PC-9 (cell line): Measurements from ENCODE around the gene PTPRD. TPM values are rescaled to one million over a fixed set of nuclear protein-coding genes. Genes with fewer than 3 reads are reported as not detected.

ENCODE experiments used
- BruUV-seq: library from RNA; stranded (reverse); fragments of 400-500 nt; replicated peaks from 2 replicates; lab custom pipeline; 2021; lab: Mats Ljungman, UMichigan
- CTCF ChIA-PET: fragments of 300-600 bp; sonication (Branson Sonifier 250); formaldehyde crosslinking; loops from one replicate; lab custom pipeline; 2022; ENCODE audit warnings: antibody characterized with exemption; lab: Charles Lee
- POLR2A ChIA-PET: fragments of 300-600 bp; sonication (Branson Sonifier 250); formaldehyde crosslinking; loops from one replicate; lab custom pipeline; 2022; ENCODE audit warnings: antibody characterized with exemption; ENCODE audit not compliant: unreplicated experiment; lab: Charles Lee
- DNase-seq, 2 experiments: peaks; one replicate each; pipeline versions ENCODE4 v3.0.0 to v3.0.0-alpha.2; 2015 to 2022; ENCODE audit warnings: mixed read lengths in 1 of 2
- H2AFZ ChIP-seq: fragments of 200-600 bp; sonication (generic); 2 replicates; pipeline ENCODE4 v1.8.1; 2017; ENCODE audit warnings: antibody characterized with exemption
- H3F3A ChIP-seq: fragments of 200-600 bp; sonication (generic); 2 replicates; pipeline ENCODE4 v1.8.1; 2017; ENCODE audit warnings: antibody characterized with exemption, mild to moderate bottlenecking, low read depth; ENCODE audit not compliant: insufficient read depth
- H3K27ac ChIP-seq: fragments of 200-600 bp; sonication (generic); 2 replicates; pipeline ENCODE4 v1.6.1; 2016; ENCODE audit warnings: mixed run types
- H3K27me3 ChIP-seq: fragments of 200-600 bp; sonication (generic); 2 replicates; pipeline ENCODE4 v1.6.1; 2016; ENCODE audit warnings: low read depth, mixed run types; ENCODE audit not compliant: insufficient read depth
- H3K36me3 ChIP-seq: fragments of 200-600 bp; sonication (generic); 2 replicates; pipeline ENCODE4 v1.6.1; 2016; ENCODE audit warnings: low read depth, mixed run types
- H3K4me1 ChIP-seq: fragments of 200-600 bp; sonication (generic); replicated peaks from 2 replicates; pipeline ENCODE4 v1.6.1; 2016; ENCODE audit warnings: mixed run types; ENCODE audit not compliant: insufficient read depth
- H3K4me2 ChIP-seq: fragments of 200-600 bp; sonication (generic); 2 replicates; pipeline ENCODE4 v1.6.1; 2017; ENCODE audit warnings: mixed run types
- H3K4me3 ChIP-seq: fragments of 200-600 bp; sonication (generic); 2 replicates; pipeline ENCODE4 v1.6.1; 2016; ENCODE audit warnings: mixed run types
- H3K79me2 ChIP-seq: fragments of 200-600 bp; sonication (generic); 2 replicates; pipeline ENCODE4 v1.6.1; 2017; ENCODE audit warnings: low read depth, mixed run types
- H3K9me2 ChIP-seq: fragments of 200-600 bp; sonication (generic); 2 replicates; pipeline ENCODE4 v1.8.1; 2017; ENCODE audit warnings: mild to moderate bottlenecking; ENCODE audit not compliant: insufficient read depth
- H3K9me3 ChIP-seq: fragments of 200-600 bp; sonication (generic); 2 replicates; pipeline ENCODE4 v1.8.1; 2016; ENCODE audit warnings: low read depth; ENCODE audit not compliant: insufficient read depth
- H4K20me1 ChIP-seq: fragments of 200-600 bp; sonication (generic); 2 replicates; pipeline ENCODE4 v1.8.1; 2017; ENCODE audit not compliant: insufficient read depth
- EZH2 ChIP-seq: fragments of 200-600 bp; sonication (generic); IDR thresholded peaks from 2 replicates; pipeline ENCODE4 v1.8.0; 2017; ENCODE audit warnings: antibody characterized with exemption, low read depth
- intact Hi-C: fragments of 100-400 bp; cut with micrococcal nuclease; formaldehyde crosslinking; loops from one replicate; pipeline ENCODE4 v1.10.0; 2022; ENCODE audit not compliant: unreplicated experiment
- total RNA-seq: library from RNA; stranded (reverse); gene quantifications from 2 replicates; pipeline ENCODE4 v1.2.3, GENCODE V29; 2021
- TF ChIP-seq, protein P1 (sequence below): fragments of 200-600 bp; sonication (generic); conservative IDR thresholded peaks from 2 replicates; pipeline ENCODE4 v1.6.1; 2017; ENCODE audit warnings: mixed run types, antibody characterized with exemption, mild to moderate bottlenecking, moderate library complexity

The PTPRD gene
- total RNA-seq, 1 experiment from 2014 or later = not detected

DNA sequence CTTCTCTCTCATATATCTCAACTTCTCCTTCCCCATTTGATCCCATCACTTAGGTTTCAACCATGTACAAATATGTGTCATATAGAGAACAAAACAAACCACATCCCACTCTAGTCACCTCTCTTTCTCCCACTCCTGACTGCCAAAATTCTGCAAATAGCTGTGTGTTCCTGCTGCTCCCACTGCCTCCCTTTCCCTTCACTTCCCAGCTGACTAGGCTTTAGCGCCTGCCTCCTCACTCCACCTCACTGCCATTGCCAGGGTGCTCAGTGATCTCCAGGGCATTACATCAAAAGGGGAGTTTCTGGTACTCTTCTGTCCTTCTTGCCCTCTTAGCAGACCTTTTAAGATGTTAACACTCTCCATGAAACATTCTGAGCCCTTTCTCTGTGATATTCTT is 2137.9 kb downstream of the PTPRD start:
- Histone ChIP-seq H3F3A (no peaks in the 10 kb centered on the region), H3K79me2 (no peaks in the 10 kb centered on the region), H3K4me2 (no peak overlapping the region), H3K4me3 (no peak overlapping the region), H3K36me3 (no peaks in the 10 kb centered on the region), H3K9me2 (no peaks in the 10 kb centered on the region), H3K27me3 (peaks cover 8% of the 10 kb centered on the region; the same call in 1 of the 2 replicates), H3K9me3 (no peaks in the 10 kb centered on the region), H4K20me1 (no peaks in the 10 kb centered on the region), H3K27ac (no peak overlapping the region), H3K4me1 (no peaks in the 10 kb centered on the region), H2AFZ (no peak overlapping the region)
- intact Hi-C loops = no loop called here
- BruUV-seq = no TSS peak
- POLR2A ChIA-PET = no interaction called here
- no peak for TF ChIP-seq EZH2
- TF ChIP-seq, protein P1, sequence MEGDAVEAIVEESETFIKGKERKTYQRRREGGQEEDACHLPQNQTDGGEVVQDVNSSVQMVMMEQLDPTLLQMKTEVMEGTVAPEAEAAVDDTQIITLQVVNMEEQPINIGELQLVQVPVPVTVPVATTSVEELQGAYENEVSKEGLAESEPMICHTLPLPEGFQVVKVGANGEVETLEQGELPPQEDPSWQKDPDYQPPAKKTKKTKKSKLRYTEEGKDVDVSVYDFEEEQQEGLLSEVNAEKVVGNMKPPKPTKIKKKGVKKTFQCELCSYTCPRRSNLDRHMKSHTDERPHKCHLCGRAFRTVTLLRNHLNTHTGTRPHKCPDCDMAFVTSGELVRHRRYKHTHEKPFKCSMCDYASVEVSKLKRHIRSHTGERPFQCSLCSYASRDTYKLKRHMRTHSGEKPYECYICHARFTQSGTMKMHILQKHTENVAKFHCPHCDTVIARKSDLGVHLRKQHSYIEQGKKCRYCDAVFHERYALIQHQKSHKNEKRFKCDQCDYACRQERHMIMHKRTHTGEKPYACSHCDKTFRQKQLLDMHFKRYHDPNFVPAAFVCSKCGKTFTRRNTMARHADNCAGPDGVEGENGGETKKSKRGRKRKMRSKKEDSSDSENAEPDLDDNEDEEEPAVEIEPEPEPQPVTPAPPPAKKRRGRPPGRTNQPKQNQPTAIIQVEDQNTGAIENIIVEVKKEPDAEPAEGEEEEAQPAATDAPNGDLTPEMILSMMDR = no peak
- CTCF ChIA-PET = no interaction called here
- no peak for DNase-seq

DNA sequence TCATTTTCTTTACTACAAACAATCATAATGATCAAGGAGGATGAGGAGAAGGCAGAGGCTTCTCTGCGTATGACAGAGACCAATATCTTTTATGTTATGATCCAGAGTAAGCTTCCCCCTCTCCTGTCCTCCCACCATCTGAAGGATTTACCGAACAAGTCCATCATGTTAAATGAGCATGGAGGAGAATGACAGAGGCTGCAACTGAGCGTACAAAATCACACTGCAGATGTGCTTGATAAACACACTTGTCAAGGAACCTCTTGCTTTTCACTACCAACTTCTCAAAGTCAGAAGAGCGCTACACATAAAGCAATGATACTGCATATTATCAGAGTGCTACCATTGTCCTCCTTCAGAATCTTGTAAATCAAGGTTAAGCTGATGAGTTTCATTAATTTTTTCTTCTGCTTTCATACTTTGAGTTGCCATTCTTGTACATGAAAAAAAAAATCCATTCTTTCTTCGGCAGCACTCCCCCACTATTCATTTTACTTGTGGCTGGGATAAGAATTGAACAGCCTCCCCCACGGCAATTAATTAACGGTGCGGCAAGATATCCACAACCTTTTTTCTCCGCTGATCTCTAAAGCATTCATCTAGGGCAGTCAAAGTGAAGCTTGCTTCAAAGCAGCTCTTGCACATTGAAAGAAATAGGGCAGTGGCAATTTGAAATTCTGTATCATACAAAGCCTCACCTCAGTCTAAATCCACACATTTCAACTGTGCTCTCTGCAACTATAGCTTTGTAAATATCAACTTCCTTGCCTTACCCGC is 2139.4 kb downstream of the PTPRD start:
- Histone ChIP-seq H3K4me2 (no peak overlapping the region), H3F3A (no peaks in the 10 kb centered on the region), H3K27ac (no peak overlapping the region), H3K9me3 (no peaks in the 10 kb centered on the region), H3K4me1 (no peaks in the 10 kb centered on the region), H3K79me2 (no peaks in the 10 kb centered on the region), H2AFZ (no peak overlapping the region), H4K20me1 (no peaks in the 10 kb centered on the region), H3K4me3 (no peak overlapping the region), H3K36me3 (no peaks in the 10 kb centered on the region), H3K9me2 (no peaks in the 10 kb centered on the region), H3K27me3 (peaks cover 8% of the 10 kb centered on the region; the same call in 1 of the 2 replicates)
- POLR2A ChIA-PET = no interaction called here
- CTCF ChIA-PET = no interaction called here
- TF ChIP-seq, protein P1 = no peak
- TF ChIP-seq EZH2 = no peak
- no peak for DNase-seq
- no TSS peak for BruUV-seq
- intact Hi-C loops = no loop called here

DNA sequence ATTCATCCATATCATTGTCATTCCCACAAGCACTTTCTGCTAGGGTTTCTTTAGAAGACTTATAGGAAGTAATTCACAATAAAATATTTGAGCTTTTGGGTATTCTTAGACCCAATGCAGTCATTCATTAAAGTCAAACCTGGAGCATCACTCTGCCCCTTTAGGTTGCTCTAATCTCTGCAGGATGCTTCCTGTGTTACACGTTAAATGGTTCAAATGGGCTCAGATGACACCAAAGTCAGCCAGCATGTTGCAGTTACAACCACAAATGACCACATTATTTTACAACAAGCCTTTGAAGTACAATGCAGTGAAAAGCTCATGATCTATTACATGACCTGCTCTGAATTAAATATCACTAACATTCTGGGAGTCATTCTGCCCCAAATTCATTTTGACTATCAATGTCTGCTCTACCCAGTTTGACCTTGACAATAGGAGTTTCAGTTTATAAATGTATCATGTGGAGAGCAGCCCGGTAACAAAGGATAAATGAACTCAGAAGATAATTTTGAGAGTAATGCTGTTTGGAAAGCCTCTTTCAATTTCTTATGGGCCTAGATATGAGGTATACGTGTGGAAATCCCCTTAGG is 2144.7 kb downstream of the PTPRD start:
- no peak overlapping the region for H3K27ac ChIP-seq
- no peaks in the 10 kb centered on the region for H3K4me1 ChIP-seq
- H3F3A ChIP-seq = no peaks in the 10 kb centered on the region
- no peaks in the 10 kb centered on the region for H3K36me3 ChIP-seq
- no peak for DNase-seq
- no peak overlapping the region for H3K4me2 ChIP-seq
- no peaks in the 10 kb centered on the region for H3K27me3 ChIP-seq
- no peak overlapping the region for H2AFZ ChIP-seq
- H3K9me2 ChIP-seq = no peaks in the 10 kb centered on the region
- H4K20me1 ChIP-seq = no peaks in the 10 kb centered on the region
- no peaks in the 10 kb centered on the region for H3K79me2 ChIP-seq
- ChIA-PET CTCF (no interaction called here), POLR2A (no interaction called here)
- no peaks in the 10 kb centered on the region for H3K9me3 ChIP-seq
- intact Hi-C loops = no loop called here
- no peak for TF ChIP-seq EZH2
- TF ChIP-seq, protein P1 = no peak
- no peak overlapping the region for H3K4me3 ChIP-seq
- no TSS peak for BruUV-seq
